Stimulated activated CD4-positive, alpha-beta T cell treated with anti-CD3 and anti-CD28 coated beads, Interleukin-2, amount 100 ng/mL, for 48 hours (primary cell): ENCODE results near the gene WNK4.

Experiments
- DNase-seq, 2 donors: peaks; one replicate each; pipeline ENCODE4 v3.0.0-alpha.2; 2020

The WNK4 gene

DNA sequence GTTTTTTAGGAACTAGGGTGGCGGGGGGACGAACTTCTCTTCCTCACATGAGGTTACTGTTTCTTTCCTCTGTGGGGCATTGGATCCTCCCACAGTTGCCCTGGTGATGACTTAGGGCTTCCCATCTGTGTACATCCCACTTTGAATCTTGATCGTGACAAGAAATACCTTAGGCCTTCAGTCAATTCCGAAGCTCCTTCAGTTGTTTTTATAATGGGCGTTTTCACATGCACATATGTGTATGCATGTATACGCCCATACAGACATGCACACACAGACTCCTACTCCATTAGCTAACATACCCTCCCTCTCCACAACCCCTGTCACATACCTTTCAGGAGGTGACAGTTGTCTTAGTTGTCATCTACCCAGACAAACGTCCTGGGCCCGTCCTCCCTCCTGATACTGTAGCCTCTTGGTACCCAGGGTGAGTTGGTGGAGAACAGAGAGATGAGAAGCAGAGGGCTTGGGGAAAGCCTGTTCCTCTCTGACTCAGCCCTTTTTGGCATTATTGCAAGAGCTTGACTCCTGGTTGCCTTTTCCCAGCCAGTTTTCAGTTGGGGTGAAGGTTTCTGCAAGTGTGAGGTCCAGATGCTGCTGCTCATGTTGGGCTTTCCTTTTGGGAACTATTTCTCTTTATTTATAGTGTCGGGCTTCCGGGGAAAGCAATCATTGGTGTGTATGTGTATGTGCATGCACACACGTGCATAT lies 61.7 kb downstream of the WNK4 start:
- no peak for DNase-seq

DNA sequence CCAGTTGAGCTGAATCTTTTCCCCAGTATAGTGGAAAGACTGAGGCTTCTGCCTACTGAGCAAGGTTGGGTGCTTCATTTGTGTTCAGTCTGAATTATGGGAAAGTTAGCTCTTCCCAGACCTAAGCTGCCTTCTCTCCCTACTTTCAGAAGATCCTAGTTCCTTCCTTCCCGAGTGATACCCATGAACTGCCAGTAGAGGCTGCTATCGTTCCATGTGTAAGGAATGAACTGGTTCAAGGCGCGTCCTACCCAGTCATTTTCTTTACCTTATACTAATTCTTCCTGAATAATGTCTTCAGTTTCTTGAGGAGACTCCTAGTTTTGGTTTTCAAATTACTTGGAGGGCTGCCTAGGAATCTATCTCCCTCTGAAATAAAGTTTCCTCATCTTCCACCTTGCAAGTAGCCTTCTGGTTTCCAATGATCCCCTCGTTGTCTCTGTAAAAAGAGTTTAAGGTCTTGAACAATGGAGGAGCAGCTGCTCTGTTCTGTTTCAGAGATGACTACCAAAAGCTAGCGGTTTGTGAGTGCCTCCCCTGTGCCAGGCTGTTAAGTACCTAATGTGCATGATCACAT lies 63.0 kb downstream of the WNK4 start:
- no peak for DNase-seq

GRCh38 chr17:42844271-42844670 lies 63.9 kb downstream of the WNK4 start, which contains the start of gene AOC2:
AOC2 (plus strand) TSS chr17:42844580; CDS start chr17:42844627, 47 bp downstream.
- no peak for DNase-seq

GRCh38 chr17:42844761-42845555 lies 64.5 kb downstream of the WNK4 start:
- no peak for DNase-seq

GRCh38 chr17:42845556-42845917 lies 65.1 kb downstream of the WNK4 start:
- DNase-seq, result no peak

DNA sequence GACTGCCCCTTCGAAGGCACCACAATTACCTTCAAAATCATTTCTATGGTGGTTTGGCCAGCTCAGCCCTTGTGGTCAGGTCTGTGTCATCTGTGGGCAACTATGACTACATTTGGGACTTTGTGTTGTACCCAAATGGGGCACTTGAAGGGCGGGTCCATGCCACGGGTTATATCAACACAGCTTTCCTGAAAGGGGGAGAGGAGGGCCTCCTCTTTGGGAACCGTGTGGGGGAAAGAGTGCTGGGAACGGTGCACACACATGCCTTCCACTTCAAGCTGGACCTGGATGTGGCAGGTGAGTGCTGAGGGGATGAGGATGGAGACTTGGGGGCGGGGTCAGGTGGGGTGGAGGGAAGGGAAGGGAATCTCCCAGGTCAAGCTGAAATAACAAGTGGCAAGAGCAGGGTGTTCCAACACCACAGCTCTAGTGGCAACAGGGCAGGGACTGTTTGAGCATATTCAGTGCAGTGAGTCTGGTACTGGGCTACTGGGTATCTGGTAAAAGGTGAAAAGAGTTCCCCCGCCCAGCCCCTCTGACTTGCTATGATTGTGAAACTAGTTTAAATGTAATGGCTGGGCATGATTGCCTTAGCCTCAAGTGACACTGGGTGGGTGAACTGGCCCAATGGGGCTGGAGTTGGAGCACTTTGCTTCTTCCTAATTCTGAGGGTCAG lies 65.6 kb downstream of the WNK4 start:
- DNase-seq, result peak; percentile 29 to 42
